Thymus (tissue), 11 donors: ENCODE measurements around the gene ITPKB. TPM values are rescaled to one million over a fixed set of nuclear protein-coding genes. Genes with fewer than 3 reads are reported as not detected.

ENCODE experiments used
- DNase-seq, 9 donors: peaks; one replicate each; pipeline ENCODE4 v3.0.0-alpha.2; 2013; ENCODE audit warnings: low spot score in 9 of 9, low read depth in 6 of 9, missing footprints in 1 of 9
- H3K27ac ChIP-seq, 2 donors: one replicate each; pipeline ENCODE4 v1.5.1; 2013; ENCODE audit warnings: control low read depth in 1 of 2, low read depth in 1 of 2, low read length in 1 of 2, mild to moderate bottlenecking in 1 of 2, moderate library complexity in 1 of 2
- H3K27me3 ChIP-seq, 2 donors: one replicate each; pipeline ENCODE4 v1.5.1; 2013; ENCODE audit warnings: low read length in 1 of 2; ENCODE audit not compliant: control insufficient read depth in 2 of 2, insufficient read depth in 1 of 2
- H3K36me3 ChIP-seq, 2 donors: one replicate each; pipeline ENCODE4 v1.5.1; 2013; ENCODE audit warnings: low read length in 1 of 2, mild to moderate bottlenecking in 1 of 2, moderate library complexity in 1 of 2; ENCODE audit not compliant: control insufficient read depth in 2 of 2, insufficient read depth in 2 of 2
- H3K4me1 ChIP-seq, 2 donors: one replicate each; pipeline ENCODE4 v1.5.1; 2013; ENCODE audit warnings: low read length in 2 of 2; ENCODE audit not compliant: control insufficient read depth in 2 of 2, insufficient read depth in 2 of 2
- H3K4me3 ChIP-seq, 2 donors: one replicate each; pipeline ENCODE4 v1.5.1; 2013; ENCODE audit warnings: low read length in 2 of 2, control low read depth in 1 of 2, mild to moderate bottlenecking in 1 of 2
- H3K9me3 ChIP-seq, 2 donors: one replicate each; pipeline ENCODE4 v1.5.1; 2013; ENCODE audit warnings: low read length in 1 of 2, mild to moderate bottlenecking in 1 of 2; ENCODE audit not compliant: control insufficient read depth in 2 of 2, insufficient read depth in 1 of 2
- WGBS: extraction: QIAGEN DNeasy Blood & Tissue Kit; methylation state at CpG from one replicate; pipeline ENCODE4 v1.1.7; 2013; 5-methylcytosine and 5-hydroxymethylcytosine counted together
- polyA plus RNA-seq: library from polyadenylated mRNA; stranded (reverse); fragments of 200-250 nt; gene quantifications from one replicate; pipeline ENCODE4 v1.2.3, GENCODE V29; 2013
- total RNA-seq: library from RNA; stranded (reverse); fragments of 120-200 nt; gene quantifications from one replicate; pipeline ENCODE4 v1.2.4, GENCODE V29; 2013
- donor health status: healthy.

Gene ITPKB
- total and polyA plus RNA-seq, 2 donors: 22.7 to 32.0 TPM

- peaks cover 48 to 79% of the 10 kb centered on the region in 2 donors for H3K36me3 ChIP-seq
- WGBS: 98% methylated on average over 4 of the region's 4 CpGs
- no peak for DNase-seq
- no peaks in the 10 kb centered on the region for H3K9me3 ChIP-seq
- no peak overlapping the region for H3K4me3 ChIP-seq
- H3K27me3 ChIP-seq: no peaks in the 10 kb centered on the region
- peak overlapping the region in 1 of 2 donors; percentile 21 for H3K27ac ChIP-seq
- peaks cover 34 to 63% of the 10 kb centered on the region in 2 donors for H3K4me1 ChIP-seq
Measured at GRCh38 chr1:226688808-226689207, 50.3 kb downstream of the ITPKB start.

- no peak overlapping the region for H3K27ac ChIP-seq
- 73% methylated on average over 6 of the region's 6 CpGs for WGBS
- H3K36me3 ChIP-seq: peaks cover 45 to 75% of the 10 kb centered on the region in 2 donors
- no peak overlapping the region for H3K4me3 ChIP-seq
- no peaks in the 10 kb centered on the region for H3K9me3 ChIP-seq
- no peak for DNase-seq
- peaks cover 40 to 69% of the 10 kb centered on the region in 2 donors for H3K4me1 ChIP-seq
- H3K27me3 ChIP-seq: no peaks in the 10 kb centered on the region
Measured at GRCh38 chr1:226688056-226688748, 50.9 kb downstream of the ITPKB start.

GRCh38 chr1:226687426-226687825, 51.7 kb downstream of the ITPKB start:
- Histone ChIP-seq H3K36me3 (peaks cover 43 to 71% of the 10 kb centered on the region in 2 donors), H3K4me3 (no peak overlapping the region), H3K9me3 (no peaks in the 10 kb centered on the region), H3K27ac (no peak overlapping the region), H3K4me1 (peaks cover 45 to 75% of the 10 kb centered on the region in 2 donors), H3K27me3 (no peaks in the 10 kb centered on the region)
- WGBS: 84% methylated on average over 2 of the region's 2 CpGs
- peak in 1 of 9 donors; percentile 45 for DNase-seq

- H3K9me3 ChIP-seq: no peaks in the 10 kb centered on the region
- H3K27ac ChIP-seq: no peak overlapping the region
- no peak for DNase-seq
- no peaks in the 10 kb centered on the region for H3K27me3 ChIP-seq
- H3K4me3 ChIP-seq: no peak overlapping the region
- WGBS: 93% methylated on average over 12 of the region's 12 CpGs
- peaks cover 49 to 78% of the 10 kb centered on the region in 2 donors for H3K4me1 ChIP-seq
- peaks cover 38 to 70% of the 10 kb centered on the region in 2 donors for H3K36me3 ChIP-seq
Measured at GRCh38 chr1:226686440-226687425, 52.3 kb downstream of the ITPKB start.

GRCh38 chr1:226685196-226685820, 53.8 kb downstream of the ITPKB start:
- WGBS: 93% methylated on average over 11 of the region's 11 CpGs
- Histone ChIP-seq H3K36me3 (peaks cover 29 to 62% of the 10 kb centered on the region in 2 donors), H3K4me3 (no peak overlapping the region), H3K4me1 (peaks cover 56 to 82% of the 10 kb centered on the region in 2 donors), H3K27me3 (no peaks in the 10 kb centered on the region), H3K27ac (peak overlapping the region in 1 of 2 donors; percentile 31), H3K9me3 (no peaks in the 10 kb centered on the region)
- DNase-seq: no peak

GRCh38 chr1:226684026-226684425, 55.1 kb downstream of the ITPKB start:
- WGBS: 89% methylated on average over 7 of the region's 7 CpGs
- Histone ChIP-seq H3K9me3 (no peaks in the 10 kb centered on the region), H3K36me3 (peaks cover 26 to 50% of the 10 kb centered on the region in 2 donors), H3K4me3 (no peak overlapping the region), H3K27ac (peak overlapping the region; percentile 37 to 50), H3K27me3 (no peaks in the 10 kb centered on the region), H3K4me1 (peaks cover 64 to 93% of the 10 kb centered on the region in 2 donors)
- DNase-seq: no peak

- Histone ChIP-seq H3K9me3 (no peaks in the 10 kb centered on the region), H3K4me1 (peaks cover 66 to 94% of the 10 kb centered on the region in 2 donors), H3K27me3 (no peaks in the 10 kb centered on the region), H3K4me3 (no peak overlapping the region), H3K36me3 (peaks cover 26 to 54% of the 10 kb centered on the region in 2 donors), H3K27ac (peak overlapping the region in 1 of 2 donors; percentile 60)
- DNase-seq: peak in 1 of 9 donors; percentile 50
- 85% methylated on average over 9 of the region's 9 CpGs for WGBS
Measured at GRCh38 chr1:226682871-226683814, 55.9 kb downstream of the ITPKB start.
